HG03571 (cell line): ENCODE measurements around the gene HSCB.
"Not testable (repeated sequence)": the region's sequence is repeated elsewhere in the genome, so short reads cannot be mapped to it uniquely, and the experiment has no call there.

Experiments used
- ATAC-seq: cut with Tn5 transposase; IDR thresholded peaks from one replicate; pipeline ENCODE4 v1.9.1; 2021; ENCODE audit not compliant: unreplicated experiment

The HSCB gene

DNA sequence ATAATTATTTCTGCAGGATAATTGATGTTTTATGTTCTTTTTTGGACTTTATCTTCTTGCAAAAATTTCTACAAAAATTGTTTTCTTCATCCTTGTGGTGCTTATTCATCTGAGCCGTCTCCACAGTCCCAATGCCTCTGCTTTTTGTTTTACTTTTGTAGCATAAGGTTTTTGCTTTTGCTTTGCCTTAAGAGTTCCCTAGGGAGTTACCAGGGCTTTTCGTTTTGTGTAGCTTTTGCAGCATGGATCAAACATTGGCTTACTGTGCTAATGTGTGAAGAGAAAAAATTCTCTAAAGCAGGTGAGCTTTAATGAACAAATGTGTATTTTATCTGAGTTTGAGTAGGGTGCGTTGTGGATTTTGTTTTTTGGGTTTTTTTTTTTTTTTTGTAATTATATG is 46.8 kb downstream of the HSCB start:
- ATAC-seq, result no peak

DNA sequence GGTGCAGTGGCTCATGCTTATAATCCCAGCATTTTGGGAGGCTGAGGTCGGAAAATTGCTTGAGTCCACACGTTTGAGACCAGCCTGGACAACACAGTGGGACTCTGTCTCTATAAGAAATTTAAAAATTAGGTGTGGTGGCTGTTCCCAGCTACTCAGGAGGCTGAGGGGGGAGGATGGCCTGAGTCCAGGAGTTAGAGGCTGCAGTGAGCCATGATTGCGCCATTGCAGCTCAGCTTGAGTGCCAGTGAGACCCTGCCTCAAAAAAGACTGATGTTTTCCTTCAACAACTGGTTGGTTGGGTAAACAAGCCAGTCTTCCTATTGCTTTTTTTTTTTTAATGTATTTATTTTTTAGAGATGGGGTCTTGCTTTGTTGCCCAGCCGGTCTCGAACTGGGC is 49.3 kb downstream of the HSCB start:
- no peak for ATAC-seq

DNA sequence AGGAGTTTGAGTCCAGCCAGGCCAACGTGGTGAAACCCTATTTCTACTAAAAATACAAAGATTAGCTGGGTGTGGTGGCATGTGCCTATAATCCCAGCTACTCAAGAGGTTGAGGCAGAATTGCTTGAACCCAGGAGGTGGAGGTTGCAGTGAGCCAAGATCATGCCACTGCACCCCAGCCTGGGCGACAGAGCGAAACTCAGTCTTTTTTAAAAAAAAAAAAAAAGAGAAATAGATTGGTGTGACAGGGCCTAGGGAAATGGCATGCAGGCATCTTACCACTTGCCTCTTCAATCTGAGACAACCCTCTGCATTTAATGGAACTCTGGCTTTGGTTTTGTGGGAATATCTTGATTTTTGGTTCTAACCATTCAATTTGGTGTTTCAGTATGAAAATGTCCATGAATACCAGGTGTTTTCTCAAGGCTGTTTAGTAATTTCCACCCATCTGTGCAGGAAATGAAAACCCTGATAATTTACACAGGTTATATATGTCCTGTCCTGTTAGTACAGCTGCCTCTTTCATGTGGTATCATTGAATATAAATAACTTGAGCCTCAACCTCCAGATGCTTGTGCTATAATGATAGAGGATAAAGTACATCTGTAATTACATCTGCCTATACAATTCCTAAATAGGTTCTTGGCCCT is 50.1 kb downstream of the HSCB start:
- ATAC-seq, result peak; percentile 59

DNA sequence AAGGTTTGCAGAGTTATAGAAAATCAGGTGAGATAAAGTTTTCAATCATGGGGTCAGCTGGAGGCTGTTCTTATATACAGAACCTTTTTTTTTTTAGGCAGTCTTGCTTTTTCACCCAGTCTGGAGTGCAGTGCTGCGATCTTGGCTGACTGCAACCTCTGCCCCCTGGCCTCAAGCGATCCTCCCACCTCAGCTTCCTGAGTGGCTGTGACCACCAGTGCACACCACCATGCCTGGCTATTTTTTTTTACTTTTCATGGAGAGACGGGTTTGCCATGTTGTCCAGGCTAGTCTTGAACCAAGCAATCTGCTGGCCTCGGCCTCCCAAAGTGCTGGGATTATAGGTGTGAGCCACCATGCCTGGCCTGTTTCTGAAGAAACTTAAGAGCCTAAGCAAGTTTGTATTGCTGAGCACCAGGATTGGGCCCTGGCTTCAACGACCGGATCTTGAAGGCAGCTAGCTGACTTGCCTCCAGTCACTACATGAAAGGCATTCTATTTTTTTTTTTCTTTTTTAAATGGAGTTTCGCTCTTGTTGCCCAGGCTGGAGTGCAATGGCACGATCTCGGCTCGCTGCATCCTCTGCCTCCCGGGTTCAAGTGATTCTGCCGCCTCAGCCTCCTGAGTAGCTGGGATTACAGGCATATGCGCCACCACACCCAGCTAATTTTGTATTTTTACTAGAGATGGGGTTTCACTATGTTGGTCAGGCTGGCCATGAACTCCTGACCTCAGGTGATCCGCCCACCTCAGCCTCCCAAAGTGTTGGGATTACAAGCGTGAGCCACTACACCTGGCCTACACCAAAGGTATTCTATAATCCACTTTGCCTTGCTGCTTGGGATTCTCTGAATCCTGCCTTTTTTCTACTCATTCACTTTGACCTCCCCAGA is 50.9 kb downstream of the HSCB start:
- ATAC-seq, result peak; percentile 21

DNA sequence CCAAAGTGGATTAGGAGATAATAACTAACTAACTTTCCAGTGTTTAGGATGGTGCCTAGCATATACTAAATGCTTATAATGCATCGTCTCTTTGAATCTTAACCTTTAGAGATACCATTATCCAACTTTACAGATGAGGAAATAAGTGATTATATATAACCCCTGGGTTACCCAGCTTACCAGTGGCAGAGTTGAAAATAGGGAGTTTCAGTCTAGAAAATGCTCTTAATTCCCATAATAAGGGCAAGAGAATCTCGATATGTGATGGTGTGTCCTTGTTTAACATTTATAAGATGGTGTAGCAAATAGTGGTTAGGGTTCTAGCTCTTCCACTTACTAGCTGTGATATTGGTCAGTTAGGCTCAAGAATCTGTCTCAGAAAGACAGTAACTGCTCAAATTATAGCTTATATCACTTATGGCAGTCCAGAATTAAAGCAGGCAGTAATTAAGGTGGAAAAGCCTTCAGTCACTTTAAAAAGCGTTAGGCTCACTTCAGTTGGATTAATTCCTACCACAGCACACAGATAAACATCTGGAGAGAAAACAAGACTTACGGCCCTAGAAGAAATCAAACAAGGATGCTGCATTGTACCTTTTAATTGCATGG is 52.2 kb downstream of the HSCB start:
- ATAC-seq, result no peak

DNA sequence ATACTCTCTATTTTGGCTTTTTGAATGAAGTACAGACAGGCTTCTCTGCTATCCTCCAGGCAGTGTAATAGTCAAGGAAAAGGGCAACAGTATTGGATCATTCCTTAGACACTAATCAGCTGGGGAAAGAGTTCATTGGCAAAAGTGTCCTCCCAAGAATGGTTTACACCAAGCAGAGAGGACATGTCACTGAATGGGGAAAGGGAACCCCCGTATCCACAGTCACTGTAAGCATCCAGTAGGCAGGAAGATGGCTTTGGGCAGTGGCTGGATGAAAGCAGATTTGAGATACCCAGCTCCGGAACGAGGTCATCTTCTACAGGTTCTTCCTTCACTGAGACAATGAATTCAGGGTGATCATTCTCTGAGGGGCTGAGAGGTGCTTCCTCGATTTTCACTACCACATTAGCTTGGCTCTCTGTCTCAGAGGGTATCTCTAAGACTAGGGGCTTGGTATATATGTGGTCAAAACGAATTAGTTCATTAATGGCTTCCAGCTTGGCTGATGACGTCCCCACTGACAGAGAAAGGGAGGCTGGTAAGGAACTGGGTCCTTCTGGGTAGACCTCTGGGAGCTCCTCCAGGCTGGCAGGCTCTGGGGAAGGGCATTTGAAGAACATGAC is 53.3 kb downstream of the HSCB start:
- ATAC-seq, result no peak

DNA sequence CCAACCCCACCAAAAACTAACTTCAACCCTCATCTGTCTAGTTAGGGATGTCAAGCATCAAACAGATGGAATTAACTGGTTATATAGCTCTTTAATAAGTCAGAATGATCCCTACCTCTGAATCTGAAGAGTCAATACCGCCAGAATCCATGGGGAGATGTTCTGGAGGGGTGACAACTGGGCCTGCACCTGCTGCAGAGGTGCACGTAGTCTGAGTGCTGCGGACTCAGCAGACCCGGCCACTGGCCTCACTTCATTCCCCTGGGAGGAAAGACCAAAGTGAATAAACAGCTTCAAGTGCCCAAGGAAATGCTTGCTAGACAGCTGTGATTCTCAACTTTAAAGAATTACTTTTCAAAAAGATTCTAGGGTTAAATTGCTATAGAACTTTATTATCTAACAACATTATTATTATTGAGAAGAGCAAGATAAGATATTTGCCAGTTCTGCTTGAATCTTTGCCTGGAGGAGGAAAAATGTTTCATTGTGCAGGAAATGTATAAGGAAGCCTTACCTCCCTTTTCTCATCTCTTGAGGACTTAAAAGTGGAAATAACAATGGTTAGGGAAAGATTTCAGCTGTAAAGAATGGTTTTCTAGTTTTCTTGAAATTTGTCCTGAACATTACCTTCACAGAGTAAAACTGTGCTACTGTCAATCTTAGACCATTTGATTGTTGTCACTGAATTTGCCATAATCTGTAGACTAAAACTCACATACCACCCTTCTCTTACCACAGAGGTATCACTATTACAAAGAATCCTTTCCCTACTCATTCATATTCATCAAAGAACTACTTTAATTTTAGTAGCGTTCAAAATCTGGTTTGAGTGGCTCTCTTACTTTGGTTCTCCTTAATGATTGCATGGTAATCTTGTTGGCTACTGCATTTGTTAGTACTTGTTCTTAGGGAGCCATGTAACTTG is 54.4 kb downstream of the HSCB start:
- ATAC-seq, result no peak

DNA sequence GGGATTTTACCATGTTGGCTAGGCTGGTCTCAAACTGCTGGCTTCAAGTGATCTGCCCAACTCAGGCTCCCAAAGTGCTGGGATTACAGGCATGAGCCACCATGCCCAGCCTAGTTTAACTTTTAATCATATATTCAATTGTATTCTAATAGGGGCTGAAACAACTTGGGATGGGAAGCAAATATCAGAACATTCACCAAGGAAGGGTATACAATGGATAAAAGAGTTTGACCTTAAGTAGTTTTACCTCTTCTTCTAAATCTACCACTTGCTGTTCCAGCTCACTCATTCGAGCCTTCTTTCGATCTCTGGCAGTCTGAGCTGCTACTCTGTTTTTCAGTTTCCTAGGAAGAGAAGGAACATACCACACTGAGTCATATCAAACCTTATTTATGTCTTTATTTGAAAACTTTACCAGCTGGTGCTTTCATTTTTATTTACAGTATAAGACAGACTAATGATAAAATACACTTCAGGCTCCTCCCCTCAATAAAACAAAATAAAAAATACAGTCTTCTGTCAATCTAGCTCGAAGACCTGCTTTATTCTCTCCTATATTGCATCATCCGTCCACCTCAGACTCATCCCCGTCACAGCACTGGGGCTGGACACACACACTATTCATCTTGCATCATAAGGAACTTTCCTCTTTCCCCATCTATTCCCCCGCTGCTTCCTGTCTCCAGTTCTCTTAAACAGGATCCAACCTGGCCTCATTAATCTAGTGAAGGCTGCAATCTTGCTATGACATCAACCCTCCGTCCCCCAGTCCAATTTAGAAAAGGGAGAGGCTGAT is 57.2 kb downstream of the HSCB start:
- no peak for ATAC-seq

DNA sequence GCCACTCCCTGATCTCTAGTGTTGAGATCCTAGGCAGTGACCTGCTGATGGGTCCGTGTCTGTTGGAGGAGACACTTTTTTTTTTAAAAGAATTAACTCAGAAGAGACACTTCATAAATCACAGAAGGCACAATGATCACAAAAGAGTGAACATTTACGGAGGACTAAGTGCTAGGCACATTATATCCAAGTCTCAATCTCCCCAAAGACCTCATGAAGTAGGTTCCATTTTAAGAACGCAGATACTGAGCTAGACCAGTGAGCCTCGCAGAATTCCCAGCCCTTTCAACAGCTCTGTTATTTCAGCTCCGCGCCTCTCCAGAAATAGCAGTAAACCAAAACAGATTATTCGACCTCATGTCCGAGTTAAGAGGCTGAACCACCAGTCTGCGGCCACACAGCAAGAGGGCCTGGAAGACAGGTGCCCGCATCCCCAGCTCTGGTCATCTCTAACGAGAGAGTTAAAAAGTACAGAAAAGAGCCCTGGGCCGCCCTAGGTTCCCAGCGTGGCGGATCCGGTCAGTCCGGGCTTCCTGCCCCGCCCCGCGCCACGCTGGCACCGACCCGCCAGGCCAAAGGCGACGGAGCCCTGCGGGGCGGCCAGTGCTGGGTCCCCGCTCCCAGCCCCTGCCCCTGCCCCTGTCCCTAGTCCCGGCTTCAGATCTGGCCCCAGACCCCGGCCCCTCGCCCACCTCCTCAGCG is 57.9 kb downstream of the HSCB start:
- peak; percentile 34 for ATAC-seq

DNA sequence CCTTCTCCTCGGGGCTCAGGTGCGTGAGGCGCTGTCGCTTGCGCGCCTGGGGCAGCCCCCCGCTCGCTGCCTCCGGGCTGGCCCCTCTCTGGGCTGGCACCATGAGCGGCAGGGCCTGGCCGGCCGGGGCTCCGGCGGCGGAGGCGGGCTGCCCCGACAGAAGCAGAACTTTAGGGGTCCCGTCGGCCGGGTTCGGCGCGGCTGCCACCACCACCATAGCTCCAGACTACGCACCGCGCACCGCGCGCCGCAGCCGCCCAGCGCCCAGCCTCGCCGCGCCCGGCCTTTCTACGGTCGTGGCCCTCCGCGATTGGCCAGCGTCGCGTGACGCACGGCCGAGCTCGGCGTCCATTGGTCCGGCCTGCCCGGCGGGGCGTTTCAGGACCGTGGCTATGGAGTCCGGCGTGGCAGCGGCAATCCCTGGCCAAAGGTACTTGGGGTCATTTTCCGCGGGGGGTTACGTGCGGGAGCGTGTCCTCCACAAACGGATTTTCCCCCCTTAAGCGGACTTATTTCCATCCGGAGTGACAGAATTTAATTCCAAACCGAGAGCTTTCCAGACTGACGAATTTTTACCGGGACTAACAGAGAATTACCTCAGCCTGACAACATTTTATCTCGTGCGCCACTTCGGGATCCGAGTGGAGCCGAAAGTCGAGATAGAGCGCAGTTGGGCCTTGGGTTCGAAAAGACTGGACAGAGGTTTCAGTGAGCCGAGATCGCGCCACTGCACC is 58.6 kb downstream of the HSCB start, which contains the start of gene XBP1:
Gene XBP1, minus strand, starts transcription at position 262 of the 734 bp plus-strand sequence.
- peak; percentile 89 for ATAC-seq

DNA sequence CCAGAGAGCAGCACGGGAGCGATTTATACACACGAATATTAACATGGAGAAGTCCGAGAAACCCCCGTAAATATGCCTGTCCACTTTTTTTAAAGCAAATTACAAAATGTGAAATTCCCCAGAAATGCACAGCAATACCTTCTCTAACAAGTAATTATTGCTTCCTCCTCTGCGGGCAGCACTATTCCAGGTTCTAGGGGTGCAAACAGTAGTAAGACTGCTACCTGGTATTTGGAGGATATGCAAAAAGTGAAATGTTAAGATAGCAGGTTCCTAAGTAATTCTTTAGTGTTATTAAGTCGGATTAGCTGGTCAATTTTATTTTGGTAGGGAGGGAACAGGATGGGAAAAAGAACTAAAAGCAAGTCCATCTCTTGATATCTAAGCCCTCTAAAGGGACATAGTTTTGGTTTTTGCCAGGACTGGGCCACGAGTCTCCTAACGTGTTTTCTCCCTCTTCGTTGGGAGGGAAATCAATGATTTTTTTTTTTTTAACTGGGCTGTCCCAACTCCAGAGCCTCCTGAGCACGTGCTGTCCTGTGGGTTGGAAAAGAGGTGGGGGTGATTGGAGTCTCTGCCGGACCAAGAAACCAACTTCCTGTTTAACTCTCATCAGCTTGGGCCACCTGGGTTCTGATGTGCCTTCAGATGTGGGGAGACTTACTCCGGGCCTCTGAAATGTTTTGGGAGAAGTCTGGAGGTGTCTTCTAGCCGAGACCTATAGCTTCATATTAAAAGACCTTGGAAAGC is 60.2 kb downstream of the HSCB start:
- ATAC-seq, result no peak

DNA sequence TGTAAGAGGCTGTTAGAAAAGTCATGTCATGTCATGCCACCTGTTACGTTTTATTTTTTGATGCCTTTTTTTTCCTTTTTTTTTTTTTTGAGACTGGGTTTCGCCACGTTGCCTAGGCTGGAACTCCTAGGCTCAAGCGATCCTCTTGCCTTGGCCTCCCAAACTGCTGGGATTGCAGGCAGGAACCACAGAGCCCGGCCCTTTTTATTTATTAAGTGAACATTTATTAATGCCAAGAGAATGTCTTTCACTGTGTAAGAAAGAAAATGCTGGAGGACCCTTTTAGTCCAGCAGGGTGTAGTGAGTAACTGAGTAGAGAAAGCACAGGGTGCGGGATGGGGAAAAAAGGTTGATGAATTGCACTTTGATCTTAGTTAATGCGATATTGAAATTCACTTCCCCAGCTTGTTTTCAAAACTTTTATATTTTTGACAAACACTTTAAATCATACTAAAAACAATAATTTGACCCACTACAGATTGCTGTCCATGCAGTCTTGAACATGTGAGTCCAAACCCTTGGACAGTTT is 60.8 kb downstream of the HSCB start:
- ATAC-seq, result no peak

DNA sequence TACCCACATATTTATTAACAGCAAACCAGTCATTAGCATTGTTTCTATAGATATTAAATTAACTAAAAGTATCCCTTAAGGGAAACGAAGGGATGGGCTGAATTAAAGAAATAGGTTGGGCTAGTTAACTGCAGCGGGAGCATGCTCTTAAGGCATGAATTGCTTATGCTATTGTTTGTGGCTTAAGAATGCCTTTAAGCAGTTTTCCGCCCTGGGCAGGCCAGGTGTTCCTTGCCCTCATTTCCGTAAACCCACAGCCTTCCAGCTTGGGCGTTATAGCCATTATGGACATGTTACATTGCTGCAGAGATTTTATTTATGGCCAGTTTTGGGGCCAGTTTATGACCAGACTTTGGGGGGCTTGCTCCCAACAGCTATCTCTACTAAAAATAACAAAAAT is 63.6 kb downstream of the HSCB start:
- ATAC-seq, result not testable (repeated sequence)
